Suprapubic skin (tissue), 4 donors: ENCODE measurements around the gene KRTAP10-7. TPM values are rescaled to one million over a fixed set of nuclear protein-coding genes. Genes with fewer than 3 reads are reported as not detected.

Experiments
- DNase-seq, 2 donors: peaks; one replicate each; pipeline ENCODE4 v3.0.0-alpha.2; 2019; ENCODE audit warnings: low spot score in 2 of 2
- H3K27ac ChIP-seq: fragments of 200-600 bp; sonication (generic); one replicate; pipeline ENCODE4 v1.5.1; 2019
- H3K27me3 ChIP-seq: fragments of 200-600 bp; sonication (generic); one replicate; pipeline ENCODE4 v1.5.1; 2019
- H3K36me3 ChIP-seq: fragments of 200-600 bp; sonication (generic); one replicate; pipeline ENCODE4 v1.5.1; 2019
- H3K4me1 ChIP-seq: fragments of 200-600 bp; sonication (generic); one replicate; pipeline ENCODE4 v1.5.1; 2019
- H3K4me3 ChIP-seq: fragments of 200-600 bp; sonication (generic); one replicate; pipeline ENCODE4 v1.5.1; 2019; ENCODE audit warnings: mild to moderate bottlenecking
- H3K9me3 ChIP-seq: fragments of 200-600 bp; sonication (generic); one replicate; pipeline ENCODE4 v1.5.1; 2019
- EP300 ChIP-seq: sonication (generic); formaldehyde crosslinking; IDR thresholded peaks from one replicate; pipeline ENCODE4 v1.6.1; 2017; ENCODE audit warnings: antibody characterized with exemption
- POLR2A ChIP-seq, 2 donors: fragments of 450-650 bp; IDR thresholded peaks; one replicate each; pipeline ENCODE4 v1.6.1; 2017; ENCODE audit warnings: antibody characterized with exemption in 2 of 2, mild to moderate bottlenecking in 2 of 2, moderate library complexity in 2 of 2
- POLR2AphosphoS5 ChIP-seq, 3 donors: sonication (generic); formaldehyde crosslinking; IDR thresholded peaks; one replicate each; pipeline ENCODE4 v1.6.1; 2017; ENCODE audit warnings: antibody characterized with exemption in 3 of 3
- WGBS: methylation state at CpG from one replicate; pipeline ENCODE4 v1.1.5; 2018; 5-methylcytosine and 5-hydroxymethylcytosine counted together
- total RNA-seq, 4 donors: library from RNA; depleted of rRNA; stranded (reverse); fragments of >200 nt; gene quantifications; one replicate each; pipeline ENCODE4 v1.1.0, GENCODE V29; 2016
- TF ChIP-seq, protein P1 (sequence below), 2 donors: fragments of 200-600 bp in 1 of 2; fragments of 450-650 bp in 1 of 2; sonication (generic) in 1 of 2; IDR thresholded peaks; one replicate each; pipeline ENCODE4 v1.5.1; 2016 to 2019; ENCODE audit warnings: antibody characterized with exemption in 2 of 2, mild to moderate bottlenecking in 1 of 2, moderate library complexity in 1 of 2

Gene KRTAP10-7
- total RNA-seq, 4 donors from 2014 or later: 3.7 to 12.9 (median 4.2) TPM; not detected in 1

DNA sequence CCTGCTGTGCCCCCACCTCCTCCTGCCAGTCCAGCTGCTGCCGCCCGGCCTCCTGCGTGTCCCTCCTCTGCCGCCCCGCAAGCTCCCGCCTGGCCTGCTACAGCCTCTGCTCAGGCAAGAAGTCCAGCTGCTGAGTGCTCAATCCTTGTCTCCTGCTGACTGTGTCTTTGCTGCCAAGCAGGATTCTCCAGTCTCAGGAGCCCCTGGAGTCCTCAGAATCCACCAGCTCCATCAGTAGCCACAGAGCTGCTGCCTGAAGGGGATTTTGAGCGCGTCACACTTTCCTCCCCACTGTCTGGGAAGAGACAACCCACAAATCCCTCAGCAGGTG is 46.8 kb downstream of the KRTAP10-7 start:
- H3K27ac ChIP-seq: no peak overlapping the region
- H3K36me3 ChIP-seq: no peaks in the 10 kb centered on the region
- H3K4me1 ChIP-seq: no peaks in the 10 kb centered on the region
- no peaks in the 10 kb centered on the region for H3K9me3 ChIP-seq
- H3K27me3 ChIP-seq: peaks cover 37% of the 10 kb centered on the region
- no peak for TF ChIP-seq POLR2A (IDR thresholded peaks at IDR 0.05)
- TF ChIP-seq EP300: no peak
- TF ChIP-seq, protein P1, sequence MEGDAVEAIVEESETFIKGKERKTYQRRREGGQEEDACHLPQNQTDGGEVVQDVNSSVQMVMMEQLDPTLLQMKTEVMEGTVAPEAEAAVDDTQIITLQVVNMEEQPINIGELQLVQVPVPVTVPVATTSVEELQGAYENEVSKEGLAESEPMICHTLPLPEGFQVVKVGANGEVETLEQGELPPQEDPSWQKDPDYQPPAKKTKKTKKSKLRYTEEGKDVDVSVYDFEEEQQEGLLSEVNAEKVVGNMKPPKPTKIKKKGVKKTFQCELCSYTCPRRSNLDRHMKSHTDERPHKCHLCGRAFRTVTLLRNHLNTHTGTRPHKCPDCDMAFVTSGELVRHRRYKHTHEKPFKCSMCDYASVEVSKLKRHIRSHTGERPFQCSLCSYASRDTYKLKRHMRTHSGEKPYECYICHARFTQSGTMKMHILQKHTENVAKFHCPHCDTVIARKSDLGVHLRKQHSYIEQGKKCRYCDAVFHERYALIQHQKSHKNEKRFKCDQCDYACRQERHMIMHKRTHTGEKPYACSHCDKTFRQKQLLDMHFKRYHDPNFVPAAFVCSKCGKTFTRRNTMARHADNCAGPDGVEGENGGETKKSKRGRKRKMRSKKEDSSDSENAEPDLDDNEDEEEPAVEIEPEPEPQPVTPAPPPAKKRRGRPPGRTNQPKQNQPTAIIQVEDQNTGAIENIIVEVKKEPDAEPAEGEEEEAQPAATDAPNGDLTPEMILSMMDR (IDR thresholded peaks at IDR 0.05): no peak
- no peak for TF ChIP-seq POLR2AphosphoS5 (IDR thresholded peaks at IDR 0.05)
- no peak overlapping the region for H3K4me3 ChIP-seq
- WGBS: 59% methylated on average over 7 of the region's 8 CpGs
- no peak for DNase-seq

GRCh38 chr21:44648557-44649311 is 48.3 kb downstream of the KRTAP10-7 start:
- peaks cover 34% of the 10 kb centered on the region for H3K27me3 ChIP-seq
- H3K4me3 ChIP-seq: no peak overlapping the region
- no peaks in the 10 kb centered on the region for H3K4me1 ChIP-seq
- TF ChIP-seq POLR2AphosphoS5 (IDR thresholded peaks at IDR 0.05) (no peak), EP300 (no peak), POLR2A (IDR thresholded peaks at IDR 0.05) (no peak)
- TF ChIP-seq, protein P1 (IDR thresholded peaks at IDR 0.05): no peak
- 81% methylated on average over 17 of the region's 33 CpGs for WGBS
- H3K27ac ChIP-seq: no peak overlapping the region
- H3K36me3 ChIP-seq: no peaks in the 10 kb centered on the region
- DNase-seq: no peak
- no peaks in the 10 kb centered on the region for H3K9me3 ChIP-seq

GRCh38 chr21:44649521-44650100 is 49.2 kb downstream of the KRTAP10-7 start:
- H3K36me3 ChIP-seq: no peaks in the 10 kb centered on the region
- no peak for DNase-seq
- H3K4me1 ChIP-seq: no peaks in the 10 kb centered on the region
- H3K27ac ChIP-seq: no peak overlapping the region
- no peaks in the 10 kb centered on the region for H3K9me3 ChIP-seq
- H3K27me3 ChIP-seq: peaks cover 41% of the 10 kb centered on the region
- H3K4me3 ChIP-seq: no peak overlapping the region
- TF ChIP-seq POLR2AphosphoS5 (IDR thresholded peaks at IDR 0.05) (no peak), EP300 (no peak), POLR2A (IDR thresholded peaks at IDR 0.05) (no peak)
- TF ChIP-seq, protein P1 (IDR thresholded peaks at IDR 0.05): no peak
- WGBS: 79% methylated on average over 18 of the region's 18 CpGs

DNA sequence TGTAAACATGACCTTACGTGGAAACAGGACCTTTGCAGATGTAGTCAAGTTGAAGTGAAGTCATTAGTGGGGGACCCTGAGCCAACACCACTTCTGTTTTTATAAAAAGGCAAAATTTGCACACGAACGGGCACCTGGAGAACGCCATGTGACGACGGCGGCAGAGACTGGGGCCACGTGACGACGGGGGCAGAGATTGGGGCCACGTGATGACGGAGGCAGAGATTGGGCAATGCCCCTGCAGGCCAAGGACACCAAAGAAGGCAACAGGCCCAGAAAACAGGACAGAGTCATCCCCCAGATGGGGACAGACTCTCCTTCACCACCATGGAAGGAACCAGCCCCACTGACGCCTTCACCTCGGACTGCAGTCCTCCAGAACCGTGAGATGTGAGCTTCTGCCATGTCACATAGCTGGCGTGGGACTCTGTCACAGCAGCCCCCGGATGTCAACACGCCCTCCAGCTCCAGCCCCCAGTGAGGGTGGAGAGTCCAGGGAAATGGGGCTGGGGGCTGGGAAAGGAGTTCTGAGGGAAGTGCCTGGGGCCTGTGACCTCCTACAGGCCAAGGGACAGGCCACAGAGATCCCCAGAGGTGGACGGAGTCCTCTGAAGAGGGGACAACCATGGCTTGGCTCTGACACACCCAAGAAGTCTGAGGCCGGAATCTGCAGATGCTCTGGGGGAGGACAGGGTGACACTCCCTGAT is 50.0 kb downstream of the KRTAP10-7 start:
- no peak overlapping the region for H3K27ac ChIP-seq
- H3K36me3 ChIP-seq: no peaks in the 10 kb centered on the region
- no peak for DNase-seq
- no peaks in the 10 kb centered on the region for H3K4me1 ChIP-seq
- WGBS: 88% methylated on average over 16 of the region's 20 CpGs
- peaks cover 41% of the 10 kb centered on the region for H3K27me3 ChIP-seq
- H3K4me3 ChIP-seq: no peak overlapping the region
- H3K9me3 ChIP-seq: no peaks in the 10 kb centered on the region
- TF ChIP-seq EP300 (no peak), POLR2A (IDR thresholded peaks at IDR 0.05) (no peak), POLR2AphosphoS5 (IDR thresholded peaks at IDR 0.05) (no peak)
- TF ChIP-seq, protein P1 (IDR thresholded peaks at IDR 0.05): no peak
